Stomach (tissue), 9 donors: ENCODE measurements around the gene ZNF525. TPM values are rescaled to one million over a fixed set of nuclear protein-coding genes. Genes with fewer than 3 reads are reported as not detected.

Experiments
- DNase-seq, 2 donors: peaks; one replicate each; pipeline versions ENCODE4 v3.0.0 to v3.0.0-alpha.2; 2013 to 2019
- H3K27ac ChIP-seq, 5 donors: fragments of 200-600 bp in 4 of 5; sonication (generic) in 4 of 5; one replicate each; pipeline ENCODE4 v1.5.1; 2013 to 2019; ENCODE audit warnings: mild to moderate bottlenecking in 1 of 5, moderate library complexity in 1 of 5
- H3K27me3 ChIP-seq, 3 donors: fragments of 200-600 bp; sonication (generic); one replicate each; pipeline ENCODE4 v1.5.1; 2017 to 2019; ENCODE audit warnings: mixed run types in 1 of 3
- H3K36me3 ChIP-seq, 4 donors: fragments of 200-600 bp; sonication (generic); 1 replicate in 3 of 4; 2 replicates in 1 of 4; pipeline ENCODE4 v1.5.1; 2016 to 2019
- H3K4me1 ChIP-seq, 4 donors: fragments of 200-600 bp; sonication (generic); one replicate each; pipeline ENCODE4 v1.5.1; 2016 to 2019
- H3K4me3 ChIP-seq, 4 donors: fragments of 200-600 bp; sonication (generic) in 3 of 4; one replicate each; pipeline ENCODE4 v1.5.1; 2016 to 2019; ENCODE audit warnings: mild to moderate bottlenecking in 1 of 4
- H3K9me3 ChIP-seq, 4 donors: fragments of 200-600 bp; sonication (generic); one replicate each; pipeline ENCODE4 v1.5.1; 2016 to 2019
- EP300 ChIP-seq: sonication (generic); formaldehyde crosslinking; IDR thresholded peaks from one replicate; pipeline ENCODE4 v1.6.1; 2017; ENCODE audit warnings: antibody characterized with exemption
- POLR2A ChIP-seq, 4 donors: fragments of 450-650 bp; IDR thresholded peaks; one replicate each; pipeline ENCODE4 v1.6.1; 2016; ENCODE audit warnings: antibody characterized with exemption in 4 of 4, control low read depth in 2 of 4, mild to moderate bottlenecking in 1 of 4, moderate library complexity in 1 of 4
- POLR2AphosphoS5 ChIP-seq, 3 donors: sonication (generic); formaldehyde crosslinking; IDR thresholded peaks; one replicate each; pipeline ENCODE4 v1.6.1; 2016; ENCODE audit warnings: antibody characterized with exemption in 3 of 3
- WGBS, 5 donors: extraction: QIAGEN DNeasy Blood & Tissue Kit in 3 of 5; methylation state at CpG; one replicate each; pipeline versions ENCODE4 v1.1.5 to v1.1.7; 2013 to 2018; 5-methylcytosine and 5-hydroxymethylcytosine counted together
- intact Hi-C: fragments of 100-400 bp; cut with DNase I; formaldehyde crosslinking; loops from one replicate; pipeline ENCODE4 v1.15.1; 2023; ENCODE audit warnings: low total_unique reads
- polyA plus RNA-seq, 3 donors: library from polyadenylated mRNA; stranded (reverse); fragments of 200-250 nt; gene quantifications; one replicate each; pipeline ENCODE4 v1.2.3, GENCODE V29; 2013
- total RNA-seq, 5 donors: library from RNA; depleted of rRNA; stranded (reverse); fragments of >200 nt; gene quantifications; one replicate each; pipeline versions ENCODE4 v1.1.0 to v1.2.3, GENCODE V29; 2014 to 2016
- TF ChIP-seq, protein P1 (sequence below), 7 experiments: fragments of 450-650 bp in 4 of 7; fragments of 200-600 bp in 3 of 7; sonication (generic) in 3 of 7; IDR thresholded peaks; one replicate each; pipeline ENCODE4 v1.5.1; 2016 to 2019; ENCODE audit warnings: antibody characterized with exemption in 7 of 7, control low read depth in 2 of 7, mild to moderate bottlenecking in 1 of 7
- donor health status: healthy with polysubstance abuse.
- donor health status: Bipolar disorder and iron deficiency.
- donor health status: healthy.

ZNF525 gene
- total and polyA plus RNA-seq, 8 donors: 2.9 to 33.3 (median 5.3) TPM

DNA sequence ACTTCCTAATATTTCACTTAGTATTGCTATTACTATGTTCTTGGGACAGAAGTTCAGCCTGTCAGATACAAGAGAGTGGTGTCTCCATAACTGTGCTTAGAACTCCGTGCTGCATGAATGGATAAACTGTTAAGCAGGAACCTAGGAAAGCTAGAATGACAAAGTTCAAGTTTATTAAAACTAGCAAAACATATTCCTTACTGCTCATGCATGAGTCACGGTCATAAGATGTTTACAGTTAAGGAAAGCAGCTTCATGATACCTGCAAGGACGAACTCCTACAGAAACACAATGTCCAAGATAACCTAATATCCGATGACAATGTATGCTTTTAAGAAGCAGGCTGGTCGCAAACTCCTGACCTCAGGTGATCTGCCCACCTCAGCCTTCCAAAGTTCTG, 23.4 kb downstream of the ZNF525 start:
- Histone ChIP-seq H3K27me3 (no peaks in the 10 kb centered on the region), H3K4me1 (peaks cover 0 to 2% (median under 1%) of the 10 kb centered on the region in 4 donors), H3K4me3 (no peak overlapping the region), H3K9me3 (peaks cover 12 to 74% (median 46%) of the 10 kb centered on the region in 4 donors), H3K36me3 (peaks cover 3 to 26% (median 19%) of the 10 kb centered on the region in 4 donors), H3K27ac (no peak overlapping the region)
- TF ChIP-seq, protein P1, sequence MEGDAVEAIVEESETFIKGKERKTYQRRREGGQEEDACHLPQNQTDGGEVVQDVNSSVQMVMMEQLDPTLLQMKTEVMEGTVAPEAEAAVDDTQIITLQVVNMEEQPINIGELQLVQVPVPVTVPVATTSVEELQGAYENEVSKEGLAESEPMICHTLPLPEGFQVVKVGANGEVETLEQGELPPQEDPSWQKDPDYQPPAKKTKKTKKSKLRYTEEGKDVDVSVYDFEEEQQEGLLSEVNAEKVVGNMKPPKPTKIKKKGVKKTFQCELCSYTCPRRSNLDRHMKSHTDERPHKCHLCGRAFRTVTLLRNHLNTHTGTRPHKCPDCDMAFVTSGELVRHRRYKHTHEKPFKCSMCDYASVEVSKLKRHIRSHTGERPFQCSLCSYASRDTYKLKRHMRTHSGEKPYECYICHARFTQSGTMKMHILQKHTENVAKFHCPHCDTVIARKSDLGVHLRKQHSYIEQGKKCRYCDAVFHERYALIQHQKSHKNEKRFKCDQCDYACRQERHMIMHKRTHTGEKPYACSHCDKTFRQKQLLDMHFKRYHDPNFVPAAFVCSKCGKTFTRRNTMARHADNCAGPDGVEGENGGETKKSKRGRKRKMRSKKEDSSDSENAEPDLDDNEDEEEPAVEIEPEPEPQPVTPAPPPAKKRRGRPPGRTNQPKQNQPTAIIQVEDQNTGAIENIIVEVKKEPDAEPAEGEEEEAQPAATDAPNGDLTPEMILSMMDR (IDR thresholded peaks at IDR 0.05): no peak
- TF ChIP-seq POLR2AphosphoS5 (IDR thresholded peaks at IDR 0.05) (no peak), POLR2A (IDR thresholded peaks at IDR 0.05) (no peak), EP300 (no peak)
- WGBS, 5 donors: 65 to 81% (median 70%) methylated on average over 5 of the region's 5 CpGs
- intact Hi-C loops: no loop called here
- no peak for DNase-seq

DNA sequence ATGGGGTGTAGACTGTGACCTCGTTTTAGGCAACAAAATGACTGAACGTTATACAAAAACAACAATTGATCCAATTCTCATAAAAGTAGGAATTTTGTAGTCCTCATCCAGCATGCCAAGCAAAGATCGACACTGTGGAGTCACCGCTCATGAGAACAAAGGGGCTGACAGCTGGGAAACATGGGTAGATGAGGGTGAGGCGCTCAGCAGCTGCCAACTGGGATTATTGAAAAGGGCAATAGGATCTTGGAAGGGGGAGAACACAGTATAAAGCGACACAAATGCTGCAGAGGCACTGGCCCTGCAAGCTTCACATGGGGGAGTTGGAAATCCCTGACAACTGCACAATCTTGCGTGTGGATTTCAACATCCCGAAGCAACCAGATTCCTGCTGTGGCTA, 24.1 kb downstream of the ZNF525 start:
- H3K4me1 ChIP-seq: peaks cover 5 to 8% (median 7%) of the 10 kb centered on the region in 4 donors
- no peaks in the 10 kb centered on the region for H3K27me3 ChIP-seq
- peaks cover 3 to 19% (median 18%) of the 10 kb centered on the region in 4 donors for H3K36me3 ChIP-seq
- no peak overlapping the region for H3K4me3 ChIP-seq
- peaks cover 10 to 67% (median 42%) of the 10 kb centered on the region in 4 donors for H3K9me3 ChIP-seq
- no peak for TF ChIP-seq EP300
- TF ChIP-seq POLR2AphosphoS5 (IDR thresholded peaks at IDR 0.05): no peak
- TF ChIP-seq POLR2A (IDR thresholded peaks at IDR 0.05): no peak
- TF ChIP-seq, protein P1 (IDR thresholded peaks at IDR 0.05): no peak
- H3K27ac ChIP-seq: no peak overlapping the region
- DNase-seq: no peak
- intact Hi-C loops: no loop called here
- 71 to 75% (median 74%) methylated on average over 8 of the region's 8 CpGs for WGBS, 5 donors

DNA sequence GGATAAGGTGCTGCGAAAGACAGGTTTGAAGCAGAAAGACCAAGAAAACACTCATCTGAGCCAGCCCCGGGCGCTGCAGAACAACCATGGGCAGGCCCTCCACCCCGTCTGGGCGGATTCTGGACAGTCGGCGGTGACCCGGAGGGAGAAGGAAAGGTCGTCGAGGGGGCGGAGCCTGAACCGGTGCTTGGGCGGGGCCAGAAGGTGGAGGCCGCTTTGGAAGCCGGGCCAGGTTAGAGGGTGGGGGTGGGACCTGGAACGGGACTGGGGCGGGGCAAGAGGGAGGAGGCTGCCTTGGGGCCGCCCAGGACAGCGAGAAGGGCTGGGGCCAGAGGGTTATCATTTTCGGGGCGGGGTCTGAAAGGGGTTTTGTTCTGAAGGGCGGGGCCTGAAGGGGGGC, 24.5 kb downstream of the ZNF525 start:
- Histone ChIP-seq H3K36me3 (peaks cover 3 to 18% (median 15%) of the 10 kb centered on the region in 4 donors), H3K4me3 (no peak overlapping the region), H3K9me3 (peaks cover 6 to 63% (median 40%) of the 10 kb centered on the region in 4 donors), H3K27ac (no peak overlapping the region), H3K27me3 (no peaks in the 10 kb centered on the region), H3K4me1 (peaks cover 6 to 10% (median 10%) of the 10 kb centered on the region in 4 donors)
- intact Hi-C loops: no loop called here
- TF ChIP-seq EP300 (no peak), POLR2A (IDR thresholded peaks at IDR 0.05) (no peak), POLR2AphosphoS5 (IDR thresholded peaks at IDR 0.05) (no peak)
- TF ChIP-seq, protein P1 (IDR thresholded peaks at IDR 0.05): no peak
- 24 to 42% (median 35%) methylated on average over 20 to 22 of the region's 22 CpGs for WGBS, 5 donors
- DNase-seq: peak in 1 of 2 donors; percentile 21

DNA sequence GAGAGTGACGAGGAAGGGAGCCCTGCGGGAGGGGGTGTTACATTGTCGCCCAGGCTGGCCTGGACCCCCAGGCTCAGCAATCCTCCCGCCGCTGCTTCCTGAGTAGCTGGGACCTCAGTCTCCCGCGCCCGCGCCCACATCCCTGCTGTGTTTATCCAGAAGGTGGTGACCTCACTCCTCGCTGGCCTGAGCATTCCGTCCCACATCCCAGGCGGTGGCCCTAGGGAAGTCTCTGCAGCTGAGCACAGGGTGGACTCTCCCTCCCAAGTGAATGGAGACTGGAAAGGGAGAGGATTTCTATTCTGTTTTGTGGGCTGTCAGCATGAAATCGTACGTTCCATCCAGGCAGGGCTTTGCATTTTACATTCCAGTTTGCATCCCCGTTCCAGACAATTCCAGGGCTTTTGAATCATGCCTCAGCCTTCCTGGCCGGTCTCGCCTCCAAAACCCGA, 29.0 kb downstream of the ZNF525 start:
- Histone ChIP-seq H3K4me1 (peaks cover 18 to 30% (median 27%) of the 10 kb centered on the region in 4 donors), H3K9me3 (peaks cover 5 to 22% (median 10%) of the 10 kb centered on the region in 4 donors), H3K27me3 (no peaks in the 10 kb centered on the region), H3K4me3 (peak overlapping the region; percentile 70 to 91 (median 80)), H3K36me3 (peaks cover 10 to 17% (median 17%) of the 10 kb centered on the region in 4 donors), H3K27ac (peak overlapping the region; percentile 84 to 89 (median 89))
- intact Hi-C loops: no loop called here
- peak; percentile 31 to 77 for DNase-seq
- no peak for TF ChIP-seq POLR2A (IDR thresholded peaks at IDR 0.05)
- no peak for TF ChIP-seq POLR2AphosphoS5 (IDR thresholded peaks at IDR 0.05)
- no peak for TF ChIP-seq EP300
- TF ChIP-seq, protein P1 (IDR thresholded peaks at IDR 0.05): no peak
- 3 to 13% (median 5%) methylated on average over 15 to 18 of the region's 18 CpGs for WGBS, 5 donors
